NCI-H2227 (cell line): ENCODE data around the gene BICDL1.
A peak's percentile ranks its signal among the peaks of the same experiment; 100 is the strongest.
"Not testable (repeated sequence)": the region's sequence is repeated elsewhere in the genome, so short reads cannot be mapped to it uniquely, and the experiment has no call there.

ENCODE experiments used
- DNase-seq: peaks from one replicate; lab custom pipeline; 2025; ENCODE audit not compliant: unreplicated experiment; lab: John Stamatoyannopoulos, UW

Gene BICDL1, protein sequence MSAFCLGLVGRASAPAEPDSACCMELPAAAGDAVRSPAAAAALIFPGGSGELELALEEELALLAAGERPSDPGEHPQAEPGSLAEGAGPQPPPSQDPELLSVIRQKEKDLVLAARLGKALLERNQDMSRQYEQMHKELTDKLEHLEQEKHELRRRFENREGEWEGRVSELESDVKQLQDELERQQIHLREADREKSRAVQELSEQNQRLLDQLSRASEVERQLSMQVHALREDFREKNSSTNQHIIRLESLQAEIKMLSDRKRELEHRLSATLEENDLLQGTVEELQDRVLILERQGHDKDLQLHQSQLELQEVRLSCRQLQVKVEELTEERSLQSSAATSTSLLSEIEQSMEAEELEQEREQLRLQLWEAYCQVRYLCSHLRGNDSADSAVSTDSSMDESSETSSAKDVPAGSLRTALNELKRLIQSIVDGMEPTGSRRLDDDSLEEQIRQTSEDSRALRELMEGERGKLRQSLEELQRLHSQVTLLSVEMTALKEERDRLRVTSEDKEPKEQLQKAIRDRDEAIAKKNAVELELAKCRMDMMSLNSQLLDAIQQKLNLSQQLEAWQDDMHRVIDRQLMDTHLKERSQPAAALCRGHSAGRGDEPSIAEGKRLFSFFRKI

DNA sequence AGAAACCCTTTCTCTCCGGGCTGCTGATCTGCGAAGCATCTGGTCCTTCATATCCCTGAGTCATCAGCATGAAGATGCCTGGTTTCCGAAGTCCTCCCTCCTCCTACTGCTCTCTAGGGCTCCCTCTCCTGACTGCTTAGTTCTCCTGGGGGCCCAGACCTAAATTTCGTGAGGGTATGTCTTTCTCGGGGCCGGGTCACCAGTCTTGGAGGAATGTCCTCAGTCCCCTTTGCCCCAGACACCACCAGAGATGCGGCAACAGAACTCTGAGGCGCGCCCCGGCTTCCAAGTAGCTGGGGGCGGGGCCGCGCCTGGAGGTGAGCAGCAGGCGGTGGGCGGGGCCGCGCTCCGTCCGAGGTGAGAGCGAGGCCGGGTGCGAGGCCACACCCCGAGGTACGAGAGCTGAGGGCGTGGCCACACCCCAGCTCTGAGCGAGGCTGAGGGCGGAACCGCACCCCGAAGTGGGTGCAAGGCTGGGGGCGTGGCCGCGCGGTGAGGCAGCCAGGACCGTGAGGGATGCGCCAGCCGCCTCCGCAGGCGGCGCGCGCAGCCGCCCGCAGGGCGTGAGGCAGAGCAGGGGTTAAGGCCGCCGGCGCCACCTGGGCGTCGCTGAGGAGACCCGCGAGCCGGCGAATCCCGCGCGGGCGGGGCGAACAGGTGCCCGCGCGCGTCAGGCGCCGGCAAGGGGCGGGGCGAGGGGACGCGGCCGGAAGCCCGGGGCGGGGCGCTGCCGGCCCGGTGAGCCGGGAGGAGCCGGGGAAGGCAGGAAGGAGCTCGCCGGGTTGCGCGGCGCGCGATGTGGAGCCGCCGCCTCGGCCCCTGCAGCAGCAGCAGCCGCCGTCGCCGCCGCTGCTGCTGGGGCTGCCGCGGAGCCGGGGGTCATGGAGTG is at the start of gene BICDL1:
Gene BICDL1 (plus strand): TSS at position 765 of the 889 bp plus-strand sequence. CDS start 633 bp downstream, outside the sequence.
- DNase-seq, result peak; percentile 99

DNA sequence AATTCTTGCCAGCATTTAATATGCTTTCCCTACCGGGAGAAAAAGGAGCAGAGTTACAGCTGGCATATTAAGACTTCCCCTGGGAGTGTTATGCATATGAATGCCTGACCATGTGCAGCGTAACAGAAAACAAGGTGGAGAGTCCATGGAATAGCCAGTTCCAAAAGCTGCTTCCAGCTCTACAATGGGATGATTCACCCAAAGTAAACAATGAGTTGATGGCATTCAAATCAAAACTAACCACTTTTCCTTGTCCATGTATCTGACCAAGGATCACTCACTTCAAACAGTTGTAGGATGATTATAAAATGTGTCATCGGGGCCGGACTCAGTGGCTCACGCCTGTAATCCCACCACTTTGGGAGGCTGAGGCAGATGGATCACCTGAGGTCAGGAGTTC is 48.1 kb upstream of the BICDL1 start:
- peak; percentile 43 for DNase-seq

DNA sequence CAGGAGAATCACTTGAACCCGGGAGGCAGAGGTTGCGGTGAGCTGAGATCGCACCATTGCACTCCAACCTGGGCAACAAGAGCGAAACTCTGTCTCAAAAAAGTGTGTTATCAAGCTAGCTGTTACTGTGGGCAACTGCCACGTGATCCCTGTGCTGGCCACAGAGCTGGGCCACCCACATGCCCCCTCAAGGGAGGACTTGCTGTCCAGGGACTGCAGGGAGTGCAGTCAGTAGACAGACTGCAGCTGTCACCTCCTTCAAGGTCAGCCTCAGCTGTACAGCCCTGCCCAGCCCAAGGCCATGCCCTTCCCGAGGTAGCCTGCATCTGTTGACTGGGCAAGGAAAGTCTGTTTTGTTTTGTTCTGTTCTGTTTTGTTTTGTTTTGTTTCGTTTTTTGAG is 46.6 kb upstream of the BICDL1 start:
- DNase-seq, result no peak

DNA sequence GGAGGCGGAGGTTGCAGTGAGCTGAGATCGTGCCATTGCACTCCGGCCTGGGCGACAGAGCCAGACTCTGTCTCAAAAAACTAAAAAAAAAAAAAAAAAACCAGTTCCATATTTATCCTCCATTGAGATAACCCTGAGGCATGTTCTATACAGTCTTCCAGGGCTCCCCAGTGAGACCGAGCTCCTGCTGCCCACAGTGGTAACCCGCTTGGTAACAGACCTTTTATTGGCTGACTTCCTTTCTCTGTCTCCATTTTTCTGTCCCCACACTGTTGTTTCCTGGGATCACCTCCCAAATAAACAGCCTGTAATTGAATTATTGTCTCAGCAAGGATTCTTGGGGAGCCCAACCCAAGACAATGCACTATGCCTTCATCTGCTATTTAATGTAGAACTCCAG is 42.8 kb upstream of the BICDL1 start:
- DNase-seq, result no peak

DNA sequence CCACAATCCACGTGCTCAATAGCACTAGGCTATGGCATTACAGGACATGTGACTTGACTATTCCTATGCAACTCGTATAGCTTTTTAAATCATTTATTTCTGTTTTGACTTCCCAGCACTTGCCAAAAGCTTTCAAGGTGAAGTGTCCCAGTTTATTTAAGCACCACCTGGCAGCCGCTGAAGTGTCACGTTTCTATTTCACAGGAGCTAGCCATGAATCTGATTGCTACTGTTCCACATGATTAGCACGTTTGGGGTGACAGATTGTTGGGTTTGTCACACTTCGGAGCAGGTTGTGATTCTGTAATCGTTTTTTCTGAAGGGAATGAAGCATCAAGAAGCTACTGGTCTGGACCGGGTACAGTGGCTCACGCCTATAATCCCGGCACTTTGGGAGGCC is 39.9 kb upstream of the BICDL1 start:
- no peak for DNase-seq

DNA sequence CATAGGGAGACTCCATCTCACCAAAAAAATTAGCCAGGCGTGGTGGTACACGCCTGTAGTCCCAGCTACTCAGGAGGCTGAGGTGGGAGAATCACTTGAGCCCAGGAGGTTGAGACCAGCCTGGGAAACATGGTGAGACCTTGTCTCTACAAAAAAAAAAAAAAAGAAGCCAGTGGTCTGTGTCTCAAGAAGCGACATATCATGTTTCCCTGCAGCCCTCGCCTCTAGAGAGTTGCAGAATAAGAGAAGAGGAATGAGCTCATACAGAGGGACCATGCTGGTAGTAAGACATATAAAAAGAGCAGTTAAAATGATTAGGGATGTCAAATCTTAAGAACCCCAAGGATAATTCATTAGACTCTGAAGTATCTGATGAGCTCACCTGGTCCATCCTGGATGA is 39.4 kb upstream of the BICDL1 start:
- DNase-seq, result no peak

DNA sequence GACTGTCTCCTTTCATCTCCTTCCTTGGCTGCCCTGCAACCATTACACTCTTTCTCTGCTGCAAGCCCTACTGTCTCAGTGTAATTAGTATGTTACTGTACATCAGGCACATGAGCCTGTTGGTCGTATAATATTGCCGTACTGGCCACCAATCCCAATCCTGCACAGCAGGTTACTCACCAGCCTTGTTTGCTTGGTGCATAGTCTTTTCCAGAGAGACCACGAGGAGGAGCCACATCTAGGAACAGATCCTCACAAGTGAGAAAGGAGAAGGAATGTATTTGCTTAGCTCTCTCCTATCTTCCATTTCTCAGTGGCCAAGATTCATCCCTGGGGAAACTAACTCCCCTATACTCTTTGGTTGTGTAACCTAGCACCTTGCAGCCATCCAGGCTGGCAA is 33.0 kb upstream of the BICDL1 start:
- no peak for DNase-seq

DNA sequence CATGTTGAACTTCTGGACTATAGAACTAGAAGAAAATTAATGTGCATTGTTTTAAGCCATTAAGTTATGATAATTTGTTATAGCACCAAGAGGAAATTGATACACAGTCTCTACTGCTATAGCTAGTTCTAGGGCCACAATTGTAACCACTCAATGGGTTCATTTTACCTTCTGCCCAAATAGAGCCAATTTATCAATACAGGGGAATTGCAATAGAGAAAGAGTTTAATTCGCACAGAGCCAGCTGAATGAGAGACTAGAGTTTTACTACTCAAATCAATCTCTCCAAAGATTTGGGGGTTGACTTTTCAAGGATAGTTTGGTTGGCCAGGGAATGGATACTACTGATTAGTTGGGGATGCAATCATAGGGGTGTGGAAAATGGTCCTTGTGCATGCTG is 31.9 kb upstream of the BICDL1 start:
- DNase-seq, result no peak

DNA sequence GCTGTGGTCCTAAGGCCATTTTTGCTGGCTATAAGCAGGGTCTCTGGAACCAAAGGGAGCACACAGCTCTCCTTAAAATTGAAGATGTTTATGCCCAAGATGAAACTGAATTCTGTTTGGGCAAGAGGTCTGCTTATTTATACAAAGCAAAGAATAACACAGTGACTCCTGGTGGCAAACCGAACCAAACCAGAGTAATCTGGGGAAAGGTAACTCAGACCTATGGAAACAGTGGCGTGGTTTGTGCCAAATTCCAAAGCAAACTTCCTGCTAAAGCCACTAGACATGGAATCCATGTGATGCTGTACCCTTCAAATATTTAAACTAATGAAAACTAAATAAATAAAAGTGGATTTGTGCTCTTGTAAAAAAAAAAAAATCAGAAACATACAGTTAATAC is 29.6 kb upstream of the BICDL1 start:
- DNase-seq, result no peak

DNA sequence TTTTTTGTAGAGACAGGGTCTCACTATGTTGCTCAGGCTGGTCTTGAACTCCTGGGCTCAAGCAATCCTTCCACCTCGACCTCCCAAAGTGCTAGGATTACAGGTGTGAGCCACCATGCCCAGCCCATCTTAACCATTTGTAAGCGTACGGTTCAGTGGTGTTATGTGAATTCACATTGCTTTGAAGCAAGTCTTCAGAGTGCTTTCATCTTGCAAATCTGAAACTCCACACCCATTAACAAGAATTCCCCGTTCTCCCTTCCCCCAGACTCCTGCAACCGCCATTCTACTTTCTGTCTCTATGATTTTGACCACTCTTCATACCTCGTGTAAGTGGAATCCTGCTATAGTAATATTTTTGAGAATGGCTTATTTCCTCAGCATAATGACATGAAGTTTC is 24.9 kb upstream of the BICDL1 start:
- DNase-seq, result no peak

DNA sequence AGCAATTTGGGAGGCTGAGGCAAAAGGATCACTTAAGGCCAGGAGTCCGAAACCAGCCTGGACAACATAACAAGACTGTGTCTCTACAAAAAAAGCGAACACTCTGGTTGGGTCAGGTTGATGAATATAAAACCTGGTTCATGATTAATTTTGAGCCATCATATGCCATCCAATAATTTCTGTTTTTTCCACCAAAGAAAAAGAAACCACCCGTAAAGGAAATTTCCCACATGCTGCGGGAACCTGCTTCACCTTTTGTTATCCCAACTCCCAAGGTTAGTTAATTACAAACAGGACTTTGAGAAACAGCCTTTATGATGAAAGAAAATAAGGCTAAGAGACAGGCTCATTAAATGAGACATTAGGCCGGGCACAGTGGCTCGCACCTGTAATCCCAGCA is 24.1 kb upstream of the BICDL1 start:
- no peak for DNase-seq

DNA sequence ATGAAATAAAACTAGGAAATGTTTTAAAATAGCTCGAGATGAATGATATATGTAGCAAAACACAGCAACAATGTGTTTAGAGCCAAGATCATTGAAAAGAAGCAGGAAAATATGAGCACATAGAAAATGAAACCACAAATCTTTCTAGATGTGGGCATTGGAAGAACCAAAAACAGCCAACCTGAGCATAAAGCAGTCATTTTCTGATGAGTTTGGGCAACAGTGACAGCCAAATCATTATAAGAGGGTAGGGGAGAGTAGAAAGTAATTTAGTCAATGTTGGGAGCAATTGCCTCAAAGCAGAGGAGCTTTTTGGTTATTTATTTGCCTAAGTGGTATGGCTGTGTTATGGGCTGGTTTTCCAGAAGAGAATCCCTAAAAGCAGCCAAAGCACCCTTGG is 8.8 kb upstream of the BICDL1 start:
- no peak for DNase-seq

DNA sequence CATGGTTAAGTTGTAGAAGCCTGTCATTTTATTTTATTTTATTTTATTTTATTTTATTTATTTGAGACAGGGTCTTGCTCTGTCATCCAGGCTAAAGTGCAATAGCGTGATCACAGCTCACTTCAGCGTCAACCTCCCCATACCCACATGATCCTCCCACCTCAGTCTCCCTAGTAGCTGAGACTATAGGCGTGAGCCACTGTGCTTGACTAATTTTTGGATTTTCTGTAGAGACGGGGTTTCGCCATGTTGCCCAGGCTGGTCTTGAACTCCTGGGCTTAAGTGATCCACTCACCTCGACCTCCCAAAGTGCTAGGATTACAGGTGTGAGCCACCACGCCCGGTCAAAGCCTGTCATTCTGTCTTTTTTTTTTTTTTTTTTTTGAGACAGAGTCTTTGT is 8.3 kb upstream of the BICDL1 start:
- DNase-seq, result not testable (repeated sequence)

DNA sequence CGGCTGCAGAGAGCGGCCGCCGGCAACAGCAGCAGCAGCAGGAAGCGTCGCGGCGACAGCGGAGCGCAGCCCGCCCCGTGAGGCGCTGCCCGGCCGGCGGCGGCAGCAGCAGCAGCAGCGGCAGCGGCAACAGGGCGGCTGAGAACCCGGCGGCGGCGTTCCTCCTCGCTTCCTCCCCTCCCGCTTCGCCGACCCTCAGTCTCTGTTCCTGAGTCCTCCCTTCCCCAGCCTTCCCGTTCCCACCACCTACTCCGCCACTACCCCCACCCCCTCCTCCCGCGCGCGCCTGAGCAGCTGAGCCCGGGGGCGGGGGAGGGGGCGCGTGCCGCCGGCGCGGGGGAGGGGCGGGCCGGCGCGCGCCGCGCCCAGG is 310 bp downstream of the BICDL1 start:
- peak; percentile 80 for DNase-seq

DNA sequence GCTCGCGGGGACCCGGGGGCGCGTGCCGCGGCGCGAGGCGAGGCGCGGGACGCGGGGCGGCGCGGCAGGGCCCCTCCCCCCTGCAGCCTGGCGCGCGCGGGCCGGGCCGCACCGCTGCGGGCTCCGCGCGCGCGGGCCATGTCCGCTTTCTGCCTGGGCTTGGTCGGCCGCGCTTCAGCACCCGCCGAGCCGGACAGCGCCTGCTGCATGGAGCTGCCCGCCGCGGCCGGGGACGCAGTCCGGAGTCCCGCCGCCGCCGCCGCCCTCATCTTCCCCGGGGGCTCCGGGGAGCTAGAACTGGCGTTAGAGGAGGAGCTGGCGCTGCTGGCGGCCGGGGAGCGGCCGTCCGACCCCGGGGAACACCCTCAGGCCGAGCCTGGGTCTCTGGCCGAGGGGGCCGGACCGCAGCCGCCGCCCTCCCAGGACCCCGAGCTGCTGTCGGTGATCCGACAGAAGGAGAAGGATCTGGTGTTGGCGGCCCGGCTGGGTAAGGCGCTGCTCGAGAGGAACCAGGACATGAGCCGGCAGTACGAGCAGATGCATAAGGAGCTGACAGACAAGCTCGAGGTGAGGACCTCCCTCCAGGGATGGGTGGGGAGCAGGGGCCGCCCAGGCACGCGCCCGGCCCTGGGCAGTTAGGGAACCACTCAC is 820 bp downstream of the BICDL1 start:
- peak; percentile 38 for DNase-seq

DNA sequence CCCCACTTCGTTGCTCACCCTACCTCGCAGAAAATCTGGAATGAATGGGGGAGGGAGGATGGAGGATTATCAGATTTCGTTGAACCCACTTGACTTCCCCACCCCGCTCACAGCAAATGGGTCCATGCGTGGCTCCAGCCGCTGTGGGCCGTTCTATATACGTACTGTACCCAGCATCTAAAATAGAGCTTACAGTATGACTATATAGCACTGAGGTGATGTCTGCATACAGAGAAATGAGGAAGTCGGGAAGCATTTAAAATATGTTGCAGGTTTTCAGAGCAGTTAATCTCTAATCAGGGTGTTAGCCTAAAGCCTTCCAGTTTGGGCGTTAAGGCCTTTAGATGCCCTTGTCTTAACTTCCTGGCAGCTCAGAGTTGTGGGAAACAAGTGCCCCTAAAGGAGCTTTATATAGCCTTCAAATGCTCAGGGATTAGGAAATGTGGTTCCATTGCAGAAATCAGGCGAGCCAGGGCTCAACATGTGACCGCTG is 1.4 kb downstream of the BICDL1 start:
- no peak for DNase-seq

DNA sequence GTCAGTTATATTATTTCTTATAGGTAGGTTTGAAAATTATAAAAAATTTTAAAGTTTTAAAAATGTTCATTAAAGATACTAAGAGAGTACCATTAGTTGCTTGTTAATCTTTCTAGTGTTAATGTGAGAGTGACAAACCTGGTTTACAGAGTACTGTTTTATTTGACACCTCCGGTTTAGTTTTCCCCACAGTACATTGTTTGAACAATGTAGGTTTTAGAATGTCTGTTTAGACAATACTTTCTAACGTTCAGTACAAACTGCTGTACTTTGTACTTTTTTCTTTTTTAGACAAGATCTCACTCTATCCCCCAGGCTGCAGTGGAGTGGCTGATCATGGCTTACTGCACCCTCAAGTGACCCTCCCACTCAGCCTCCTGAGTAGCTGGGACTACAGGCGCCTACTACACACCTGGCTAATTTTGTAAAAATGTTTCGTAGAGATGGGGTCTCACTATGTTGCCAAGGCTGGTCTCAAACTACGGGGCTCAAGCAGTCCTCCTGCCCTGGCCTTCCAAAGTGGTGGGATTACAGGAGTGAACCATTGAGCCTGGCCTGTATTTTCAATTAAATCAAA is 3.2 kb downstream of the BICDL1 start:
- no peak for DNase-seq

DNA sequence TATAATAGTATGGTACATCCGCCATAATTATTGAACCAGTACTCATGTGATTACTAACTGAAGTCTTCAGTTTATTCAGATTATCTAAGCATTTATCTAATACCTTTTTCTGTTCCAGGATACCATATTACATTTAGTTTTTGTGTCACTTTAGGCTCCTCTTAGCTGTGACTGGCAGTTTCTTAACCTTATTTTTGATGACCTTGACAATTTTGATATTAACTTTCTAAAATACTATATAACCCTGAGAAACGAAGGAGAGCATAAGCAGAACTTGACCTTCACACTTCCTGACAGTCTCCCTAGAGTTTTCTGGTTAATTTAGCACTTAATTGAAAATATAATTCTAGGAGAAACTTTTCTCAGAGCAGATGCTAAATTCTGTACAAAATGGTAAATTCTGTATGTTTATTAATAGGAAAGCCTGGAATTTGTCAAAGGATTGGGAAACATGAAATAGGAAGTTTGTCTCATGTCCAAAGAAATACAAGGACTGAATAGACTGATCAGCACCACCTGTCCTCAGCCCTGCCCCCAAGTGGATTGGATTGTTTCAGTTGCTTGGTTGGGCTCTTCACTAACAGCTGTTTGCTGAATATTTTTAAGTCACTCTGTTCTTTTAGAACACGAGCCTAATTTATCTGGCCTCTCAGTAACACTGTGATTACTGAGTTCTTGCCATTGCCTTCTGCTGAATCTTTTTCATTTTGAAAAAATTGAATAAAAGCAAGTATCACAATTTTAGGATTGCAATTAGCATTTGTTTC is 6.0 kb downstream of the BICDL1 start:
- DNase-seq, result no peak

DNA sequence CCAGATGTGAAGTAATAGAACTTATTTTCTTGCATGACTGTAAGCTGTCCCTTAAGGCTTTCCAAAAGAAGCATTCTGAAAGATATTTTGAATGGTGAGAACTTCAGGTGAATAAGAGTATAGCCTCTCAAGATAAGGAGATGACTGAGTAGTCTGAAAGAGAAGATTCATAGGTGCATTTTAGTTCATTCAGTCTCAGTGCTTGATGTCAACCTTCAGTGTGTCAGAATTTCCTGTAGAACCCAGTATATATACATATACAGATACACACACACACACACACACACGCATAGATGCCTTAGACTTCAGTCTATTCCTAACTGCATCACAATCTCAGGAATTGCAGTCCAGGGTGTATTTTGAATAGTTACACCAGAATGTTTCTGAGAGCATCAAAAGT is 7.4 kb downstream of the BICDL1 start:
- no peak for DNase-seq
